Jurkat, Clone E6-1 (cell line): ENCODE data around the gene SCMH1.

Source experiments
- DNase-seq: peaks from one replicate; pipeline ENCODE4 v3.0.0-alpha.2; 2011; ENCODE audit warnings: low read depth, low spot score
- H3K4me3 ChIP-seq: 2 replicates; pipeline ENCODE4 v1.5.1; 2011; ENCODE audit warnings: mild to moderate bottlenecking, low read length, control low read depth, moderate library complexity

Gene SCMH1

DNA sequence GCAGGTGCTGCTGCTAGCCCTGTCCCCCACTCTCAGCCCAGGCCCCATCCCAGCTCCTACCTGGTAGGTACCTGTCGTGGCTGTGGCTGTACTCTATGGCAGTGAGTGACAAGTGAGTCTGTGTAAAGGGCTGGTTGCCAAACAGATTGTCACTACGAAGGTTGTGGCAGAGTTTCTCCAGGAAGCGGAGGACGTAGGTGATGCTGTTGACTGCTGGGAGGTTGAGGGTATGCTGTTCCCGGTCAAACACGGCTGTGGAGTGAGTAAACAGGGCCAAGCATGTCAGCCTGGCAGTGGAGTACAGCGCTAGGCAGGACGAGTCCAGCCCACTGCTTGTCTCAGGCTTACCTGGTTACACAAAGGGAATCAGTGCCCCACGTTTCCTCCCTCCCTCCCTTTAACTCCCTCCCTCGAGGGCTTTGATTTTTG is 195.7 kb downstream of the SCMH1 start:
- no peak overlapping the region for H3K4me3 ChIP-seq
- no peak for DNase-seq

DNA sequence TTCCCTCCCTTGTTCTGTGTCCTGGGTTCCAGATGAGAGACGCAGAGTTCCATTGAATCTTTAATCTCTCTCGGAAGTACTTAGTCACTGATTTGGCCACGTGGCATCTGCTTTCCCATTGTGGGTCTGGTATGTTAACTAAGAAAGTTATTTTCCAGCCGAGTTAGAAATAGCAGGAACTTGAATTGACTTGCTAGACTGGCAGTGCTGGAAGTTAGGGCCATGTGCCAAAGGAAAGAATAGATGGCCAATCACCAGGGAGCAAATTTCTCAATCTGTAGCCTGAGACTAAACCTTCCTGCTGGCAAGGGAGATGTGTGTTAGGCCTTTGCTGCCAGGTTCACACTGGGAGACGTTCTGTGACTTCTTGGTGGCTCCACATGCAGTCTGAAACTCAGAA is 196.4 kb downstream of the SCMH1 start:
- DNase-seq = no peak
- no peak overlapping the region for H3K4me3 ChIP-seq

DNA sequence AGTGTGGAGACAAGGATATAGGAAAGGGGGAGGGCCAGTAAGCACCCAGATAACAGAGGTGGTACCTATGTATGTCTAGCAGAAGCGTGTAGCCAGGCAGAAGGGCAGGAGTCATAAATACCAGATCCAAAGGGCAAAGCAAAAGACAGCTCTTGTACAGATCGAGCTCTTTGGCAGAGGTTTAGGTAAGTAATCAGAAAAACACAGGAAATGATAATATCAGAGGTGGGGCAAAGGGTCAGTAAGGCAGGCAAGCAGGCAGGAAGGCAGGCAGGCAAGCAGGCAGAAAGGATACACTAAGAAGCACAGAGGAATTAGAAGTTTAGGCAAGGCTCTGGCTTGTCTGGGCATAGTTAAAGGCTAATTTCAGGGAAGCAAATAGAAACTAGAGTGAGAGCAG is 197.9 kb downstream of the SCMH1 start:
- DNase-seq = no peak

DNA sequence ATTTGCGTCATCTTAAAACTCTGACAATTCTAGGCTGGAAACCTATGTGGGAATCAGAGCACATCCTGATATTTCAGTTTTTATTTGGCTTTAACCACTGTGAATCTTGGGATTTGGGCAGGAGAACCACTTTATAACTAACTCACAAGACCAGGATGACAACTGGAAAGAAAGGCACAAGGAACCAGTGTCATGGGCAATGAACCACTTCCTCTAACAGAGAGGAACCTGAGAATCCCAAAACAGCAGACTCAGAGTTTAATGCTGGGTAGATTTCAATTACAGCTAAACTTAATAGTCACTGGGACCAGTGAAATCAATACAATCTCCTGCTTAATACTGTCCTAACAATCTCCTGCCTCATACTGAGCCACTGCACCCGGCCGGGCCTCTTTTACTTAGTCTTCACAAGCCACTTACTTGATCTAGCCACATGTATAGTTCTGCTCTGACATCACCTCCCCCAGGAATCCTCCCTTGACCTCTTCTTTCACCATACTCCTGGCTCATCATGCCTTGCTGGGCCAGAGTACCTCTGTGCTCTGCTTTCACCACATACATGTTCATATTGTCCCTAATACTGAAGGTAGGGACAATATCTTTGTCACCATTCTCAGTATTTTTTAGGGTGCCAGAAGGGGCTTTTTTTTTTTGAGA is 200.4 kb downstream of the SCMH1 start:
- DNase-seq = no peak
- no peak overlapping the region for H3K4me3 ChIP-seq

More for the DNA sequence above, 197.9 kb downstream of the SCMH1 start:
- no peak overlapping the region for H3K4me3 ChIP-seq

DNA sequence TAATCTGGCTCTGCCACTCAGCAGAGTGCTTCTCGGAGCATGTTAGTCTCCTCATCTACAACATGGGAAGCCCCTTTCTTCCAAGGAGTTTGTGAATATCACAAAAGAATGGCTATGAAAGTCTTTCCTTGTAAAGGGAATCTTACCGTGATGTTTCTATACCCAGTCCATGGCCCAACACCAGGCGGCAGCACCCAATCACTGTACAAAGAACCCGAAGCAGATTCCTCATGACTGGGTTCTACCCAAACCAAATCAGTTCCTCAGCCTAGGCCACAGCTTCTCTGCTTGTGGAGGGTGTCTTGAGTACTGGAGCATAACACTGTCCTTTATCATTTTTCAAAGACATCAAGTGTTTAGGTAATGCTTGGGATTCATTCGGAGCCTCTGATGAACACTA is 204.0 kb downstream of the SCMH1 start:
- no peak overlapping the region for H3K4me3 ChIP-seq
- DNase-seq = no peak

DNA sequence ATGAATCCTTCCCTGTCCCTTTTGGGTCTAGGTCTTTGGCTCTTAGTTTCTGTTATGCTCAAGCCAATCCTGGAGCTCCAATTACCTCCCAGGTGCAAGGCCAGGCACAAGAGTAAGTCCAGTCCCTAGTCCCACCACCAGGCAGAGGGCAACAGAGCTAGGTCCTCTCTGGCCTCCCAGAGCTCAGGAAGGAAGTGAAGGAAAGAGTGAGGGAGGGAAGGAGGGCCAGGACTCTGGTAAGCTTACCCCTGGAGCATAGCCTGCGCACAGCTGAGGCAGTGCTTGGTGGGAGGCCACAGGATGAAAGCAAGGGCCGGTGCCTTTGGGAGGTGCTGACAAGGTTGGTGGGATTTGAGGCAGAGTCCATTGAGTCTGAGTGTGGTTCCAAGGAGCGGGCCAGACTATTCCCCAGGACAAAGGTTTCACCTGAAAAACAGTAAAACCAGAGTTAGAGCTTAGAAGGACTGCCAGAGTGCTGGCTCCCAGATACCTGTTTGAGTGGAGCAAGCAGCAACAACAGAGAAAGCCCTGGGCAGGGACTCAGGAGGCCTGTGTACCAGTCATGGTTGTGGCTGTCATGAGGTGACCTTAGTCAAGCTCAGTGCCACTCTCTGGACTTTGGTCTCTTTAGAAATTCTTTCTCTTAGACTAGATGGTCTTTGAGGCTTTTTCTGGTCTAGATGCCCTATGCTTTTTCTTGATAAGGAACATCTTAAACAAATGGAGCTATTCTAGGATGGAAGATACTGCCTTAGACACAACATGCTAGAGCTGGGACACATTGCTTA is 204.8 kb downstream of the SCMH1 start:
- no peak for DNase-seq

DNA sequence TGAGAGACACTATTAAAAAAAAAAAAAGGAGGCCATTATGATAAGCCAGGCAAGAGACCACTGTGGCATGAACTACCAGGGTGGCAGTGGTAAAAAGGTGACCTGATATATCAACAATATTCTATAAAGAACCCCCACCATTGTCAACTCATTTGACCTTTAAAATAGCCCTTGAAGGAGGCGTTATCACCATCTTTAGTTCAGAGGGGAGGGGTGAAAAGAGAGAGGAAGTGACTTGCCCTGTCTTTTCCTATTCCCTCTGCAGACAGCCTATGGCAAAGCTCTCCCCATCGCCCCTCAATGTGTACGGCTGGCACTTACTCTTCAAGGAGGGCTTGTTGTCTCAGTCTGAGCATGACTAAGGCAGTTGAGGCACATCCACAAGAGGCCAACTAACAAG is 208.8 kb downstream of the SCMH1 start:
- no peak for DNase-seq
- H3K4me3 ChIP-seq = no peak overlapping the region

More for the DNA sequence above, 204.8 kb downstream of the SCMH1 start:
- H3K4me3 ChIP-seq = no peak overlapping the region

DNA sequence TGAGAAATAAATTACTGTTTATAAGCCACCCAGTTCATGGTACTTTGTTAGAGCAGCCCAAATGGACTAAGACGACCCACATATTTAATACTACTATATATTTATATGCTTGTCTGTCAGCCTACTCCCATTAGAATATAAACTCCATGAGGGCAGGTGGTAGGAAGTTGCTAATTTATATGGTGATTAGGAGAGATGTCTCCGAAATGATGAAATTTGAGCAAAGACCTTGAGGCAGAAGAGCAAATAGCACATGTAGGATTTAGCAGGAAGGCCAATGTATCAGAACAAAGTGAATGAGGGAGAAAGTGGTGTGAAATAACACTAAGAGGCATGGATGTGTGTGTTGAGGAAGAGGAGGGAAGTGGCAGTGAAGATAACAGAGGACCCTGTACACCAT is 210.0 kb downstream of the SCMH1 start:
- no peak for DNase-seq
- H3K4me3 ChIP-seq = no peak overlapping the region

DNA sequence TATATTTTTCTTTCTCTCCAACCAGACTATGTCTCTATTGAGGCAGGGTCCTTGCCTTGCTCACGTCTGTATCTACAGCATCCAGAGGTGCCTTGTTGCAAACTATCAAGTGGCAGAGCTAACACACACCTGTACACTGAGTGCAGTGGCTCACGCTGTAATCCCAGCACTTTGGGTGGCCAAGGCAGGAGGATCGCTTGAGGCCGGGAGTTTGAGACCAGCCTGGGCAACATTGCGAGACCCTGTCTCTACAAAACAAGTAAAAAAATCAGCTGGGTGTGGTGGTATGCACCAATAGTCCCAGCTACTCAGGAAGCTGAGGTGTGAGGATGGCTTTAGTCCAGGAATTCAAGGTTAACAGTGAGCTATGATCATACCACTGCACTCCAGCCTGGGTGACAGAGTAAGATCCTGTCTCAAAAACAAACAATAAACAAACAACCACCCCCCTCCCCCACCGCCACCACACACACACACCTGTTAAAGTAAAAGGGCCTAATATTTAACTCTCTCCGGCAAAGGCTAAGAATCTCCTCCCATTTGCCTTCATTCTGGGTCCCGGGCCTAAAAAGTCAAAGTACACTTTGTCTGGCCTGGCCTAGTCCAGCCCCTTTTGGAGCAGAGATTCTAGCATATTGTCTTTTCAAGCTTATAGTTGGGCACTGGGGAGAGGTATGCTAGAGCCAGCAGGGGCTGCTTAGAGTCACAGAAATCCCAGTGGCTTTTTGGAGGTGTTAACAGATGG is 211.1 kb downstream of the SCMH1 start:
- DNase-seq = no peak

DNA sequence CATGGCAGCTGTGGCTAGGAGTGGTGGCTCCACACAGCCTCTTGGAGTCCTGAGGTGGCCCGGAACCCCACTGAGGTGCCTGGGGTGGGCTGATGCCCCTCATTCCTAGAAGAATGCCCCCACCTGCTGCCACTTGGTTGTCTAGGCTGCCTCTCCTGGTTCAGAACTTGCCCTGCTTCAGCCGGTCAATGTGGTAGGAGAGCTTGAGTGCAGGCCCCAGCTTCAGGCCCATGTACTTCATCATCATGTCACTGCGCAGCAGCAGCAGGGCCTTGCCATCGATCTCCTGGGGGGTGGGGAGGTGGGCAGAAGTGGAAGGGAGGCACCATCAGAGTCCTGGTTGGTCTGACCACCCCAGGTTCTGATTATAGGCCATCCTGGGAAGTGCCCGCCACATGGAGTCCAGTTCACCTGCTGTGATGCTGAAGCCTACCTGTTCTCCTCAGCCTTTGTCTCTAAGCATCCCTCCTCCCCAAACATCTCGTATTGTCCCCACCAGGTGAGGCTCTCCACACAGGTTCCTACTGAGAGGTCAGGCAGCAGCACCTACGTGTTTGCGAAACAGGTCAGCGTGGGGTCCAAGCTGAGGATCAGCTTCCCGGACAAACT is 214.0 kb downstream of the SCMH1 start:
- H3K4me3 ChIP-seq = no peak overlapping the region
- no peak for DNase-seq

More for the DNA sequence above, 211.1 kb downstream of the SCMH1 start:
- H3K4me3 ChIP-seq = no peak overlapping the region

DNA sequence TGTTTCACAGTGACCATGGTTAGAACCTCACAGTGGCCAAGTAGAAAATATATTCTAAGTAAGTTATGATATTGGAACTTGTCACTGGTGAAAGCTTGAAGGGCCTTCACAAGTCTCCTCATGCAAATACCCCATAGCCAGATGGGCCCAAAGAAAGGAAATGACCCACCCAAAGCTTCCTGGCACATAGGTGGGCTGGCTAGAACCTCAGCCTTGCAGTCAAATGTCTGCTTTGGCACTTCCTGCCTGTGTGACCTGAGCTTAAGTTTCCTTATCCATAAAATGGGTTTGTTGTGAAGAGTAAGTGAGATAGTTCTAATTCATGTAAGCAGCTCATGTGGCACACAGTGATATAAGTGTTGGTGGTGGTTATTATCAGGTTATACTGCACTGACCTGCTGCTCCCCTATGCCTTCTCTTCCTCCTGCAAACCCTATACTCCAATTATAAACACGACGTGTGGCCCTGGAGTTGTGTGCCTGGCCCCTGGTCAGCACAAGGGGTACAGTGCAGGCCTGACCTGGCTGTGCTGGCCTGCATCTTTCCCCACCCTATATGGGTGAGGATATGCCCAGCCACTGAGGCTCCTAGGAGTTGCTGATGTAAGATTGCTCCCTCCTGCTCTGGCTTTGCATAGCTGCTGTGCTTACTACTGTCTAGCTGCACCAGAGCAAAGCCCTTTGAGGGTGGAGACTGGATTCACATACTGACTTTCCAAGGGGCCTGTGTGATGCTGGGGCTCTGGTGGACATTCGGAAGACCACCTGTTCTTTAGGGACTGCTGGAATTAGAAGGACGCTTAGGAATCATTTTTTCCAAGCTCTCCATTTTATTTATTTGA is 215.9 kb downstream of the SCMH1 start:
- DNase-seq = no peak
- H3K4me3 ChIP-seq = no peak overlapping the region

DNA sequence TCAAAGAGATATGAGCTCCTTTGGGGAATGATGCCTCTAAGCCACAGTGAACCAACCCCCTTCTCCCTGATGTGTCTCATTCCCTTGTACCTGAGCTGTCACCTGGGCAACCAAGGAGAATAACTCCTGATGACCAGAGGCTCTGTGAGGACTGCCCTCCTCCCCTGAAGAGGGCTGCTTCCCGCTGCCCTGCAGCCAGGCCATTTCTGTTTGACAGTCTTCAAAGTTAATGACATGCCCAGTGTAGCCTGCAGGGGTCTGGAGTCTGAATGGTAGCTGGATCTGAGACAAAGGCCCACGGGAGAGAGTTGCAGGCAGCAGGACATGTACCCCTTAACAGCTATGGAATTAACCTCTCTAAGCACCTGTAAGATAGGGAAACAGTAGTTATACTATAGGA is 217.2 kb downstream of the SCMH1 start:
- DNase-seq = no peak
- H3K4me3 ChIP-seq = no peak overlapping the region

DNA sequence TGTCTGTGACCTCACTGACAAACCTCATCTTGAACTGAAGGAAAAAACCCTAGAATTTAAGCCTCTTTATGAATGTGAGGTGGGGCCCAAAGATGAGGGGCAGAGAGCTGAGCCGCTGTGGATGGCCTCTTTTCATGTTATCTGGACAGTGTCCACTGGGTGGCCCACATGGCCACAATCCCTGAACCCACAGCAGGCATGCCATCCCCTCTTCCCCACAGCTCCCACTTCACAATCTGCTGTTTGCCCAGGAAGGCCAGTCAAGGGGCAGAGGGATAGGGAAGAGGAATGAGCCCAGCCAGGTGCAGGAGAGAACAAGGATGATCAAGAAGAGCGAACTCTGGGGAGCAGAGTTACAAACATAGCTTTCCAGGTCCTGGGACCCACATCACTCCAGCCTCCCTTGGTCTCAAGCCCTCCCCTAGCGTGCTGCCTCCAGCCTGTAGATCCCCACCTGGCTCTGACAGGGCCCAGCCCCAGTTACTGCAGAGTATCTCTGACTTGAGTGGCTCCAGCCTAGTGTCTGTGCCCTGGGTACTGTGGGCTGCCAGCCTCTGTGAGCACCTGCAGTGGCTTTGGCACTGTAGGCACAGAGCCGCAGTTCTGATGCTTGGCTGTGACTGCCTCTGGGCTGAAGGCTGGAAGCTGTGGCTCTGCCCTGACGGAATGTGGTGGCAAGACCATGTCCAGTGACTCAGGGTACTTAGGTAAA is 218.7 kb downstream of the SCMH1 start:
- DNase-seq = no peak
- no peak overlapping the region for H3K4me3 ChIP-seq

DNA sequence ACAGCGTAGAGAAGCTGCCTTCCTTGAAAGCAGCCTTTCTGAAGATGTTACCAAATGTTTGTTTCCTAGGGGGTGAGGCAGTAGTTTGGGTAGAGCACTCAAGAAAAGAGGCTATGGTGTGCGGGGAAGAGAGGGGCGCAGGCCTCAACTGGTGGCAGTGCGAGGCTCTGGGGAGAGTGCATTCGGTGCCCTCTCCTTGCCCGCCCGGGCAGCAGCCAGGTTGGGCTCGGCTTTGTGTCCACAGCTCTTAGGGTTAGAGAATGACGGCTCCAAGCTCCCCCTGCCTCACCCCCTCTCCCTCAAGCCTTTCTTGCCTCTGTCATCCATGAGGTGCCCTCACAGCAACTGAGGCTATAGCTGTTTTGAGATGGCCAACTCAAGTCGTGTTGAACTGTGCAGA is 219.7 kb downstream of the SCMH1 start:
- H3K4me3 ChIP-seq = no peak overlapping the region
- no peak for DNase-seq

DNA sequence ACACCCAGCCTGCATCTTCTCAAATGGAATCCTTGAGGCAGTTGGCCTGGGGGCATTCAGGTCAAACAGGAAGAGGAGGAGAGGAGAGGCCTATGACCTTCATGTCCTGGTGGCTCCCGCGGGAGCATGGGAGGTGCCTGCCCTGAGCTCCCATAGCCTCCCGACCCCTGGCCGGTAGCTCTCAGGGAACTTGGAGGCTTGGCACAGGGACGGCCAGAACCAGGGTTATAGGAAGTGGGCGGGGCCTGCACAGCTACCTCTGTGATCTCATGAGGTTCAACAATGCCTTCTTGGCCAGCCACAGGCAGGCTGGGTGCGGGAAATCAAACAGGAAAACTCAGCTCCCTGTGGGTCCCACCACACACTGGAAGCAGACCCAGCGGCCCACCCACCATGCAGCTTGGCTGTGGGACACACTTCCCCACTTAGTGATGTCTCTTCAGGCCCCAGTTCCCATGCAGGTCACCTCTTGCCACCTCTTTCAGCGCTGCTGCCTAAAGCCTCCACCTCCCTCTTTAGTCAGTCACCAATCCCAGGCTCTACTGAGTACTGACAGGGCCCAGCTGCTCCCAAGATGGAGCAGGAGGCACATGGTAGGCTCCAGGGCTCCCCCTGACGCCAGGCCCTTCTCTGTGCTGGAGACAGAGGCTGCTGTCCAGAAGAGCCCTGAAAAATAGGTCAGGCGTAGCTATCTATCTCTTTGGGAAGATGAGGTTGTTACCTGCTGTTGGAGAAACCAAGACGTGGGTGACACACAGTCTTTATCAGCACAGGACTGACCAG is 220.4 kb downstream of the SCMH1 start, which contains the start of gene SLFNL1:
SLFNL1 (minus strand) TSS at position 200 of the 783 bp plus-strand sequence. CDS start 1,065 bp downstream, outside the sequence.
- no peak for DNase-seq
- no peak within 1 kb of the TSS for H3K4me3 ChIP-seq

DNA sequence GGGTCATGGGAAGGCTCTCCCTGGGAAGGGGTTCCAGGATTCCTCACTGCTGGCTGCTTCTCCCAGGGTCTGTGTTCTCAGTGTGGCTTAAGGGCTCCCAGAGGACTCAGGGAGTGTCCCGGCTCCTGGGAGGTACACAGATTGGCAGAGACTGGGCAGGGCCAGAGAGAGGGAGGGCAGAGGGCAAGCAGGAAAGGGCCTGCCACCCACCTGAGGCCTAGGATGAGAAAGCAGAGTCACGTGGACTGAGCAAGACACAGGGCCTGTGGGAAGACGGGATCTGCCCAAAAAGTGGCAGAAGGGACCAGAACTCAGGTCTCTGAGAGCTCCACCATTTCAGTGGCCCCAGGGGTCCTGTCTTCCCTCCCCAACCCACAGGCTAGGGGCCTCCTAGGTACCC is 221.5 kb downstream of the SCMH1 start:
- H3K4me3 ChIP-seq = no peak overlapping the region
- DNase-seq = no peak

DNA sequence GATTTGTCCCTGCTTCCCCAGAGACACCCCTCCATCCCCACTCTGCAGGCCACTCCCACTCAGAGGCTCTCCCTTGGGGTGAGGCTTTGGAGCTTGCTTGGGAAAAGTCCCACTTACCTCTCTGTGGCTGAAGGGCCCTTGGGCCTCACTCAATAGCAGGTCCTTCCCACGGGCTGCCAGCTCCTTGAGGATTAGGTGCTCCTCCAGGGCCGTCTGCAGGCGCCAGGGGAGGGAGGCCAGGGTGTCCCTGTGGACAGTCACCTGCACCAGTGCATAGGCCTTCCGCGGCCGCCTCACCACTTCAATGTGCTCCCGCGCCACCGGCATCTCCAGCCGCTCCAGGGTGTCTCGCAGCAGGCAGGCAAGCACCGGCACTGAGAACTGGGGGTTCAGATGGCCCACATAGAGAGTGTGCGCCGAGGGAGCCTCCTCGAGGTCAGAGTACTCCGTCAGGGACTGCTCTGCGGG is 222.0 kb downstream of the SCMH1 start:
- H3K4me3 ChIP-seq = no peak overlapping the region
- DNase-seq = no peak
